H54 (cell line): Measurements from ENCODE around the gene TBCEL.

ENCODE experiments used
- DNase-seq: peaks from one replicate; pipeline ENCODE4 v3.0.0; 2011; ENCODE audit warnings: low spot score, mixed read lengths; ENCODE audit not compliant: insufficient read length
- FAIRE-seq: peaks from 3 replicates; lab custom pipeline; 2011; peaks lifted over from hg19 to GRCh38; lab: Jason Lieb, UNC
- POLR2A ChIP-seq: IDR thresholded peaks from 2 replicates; pipeline ENCODE4 v1.6.1; 2011; ENCODE audit warnings: low read depth, mild to moderate bottlenecking, low read length

Gene TBCEL

DNA sequence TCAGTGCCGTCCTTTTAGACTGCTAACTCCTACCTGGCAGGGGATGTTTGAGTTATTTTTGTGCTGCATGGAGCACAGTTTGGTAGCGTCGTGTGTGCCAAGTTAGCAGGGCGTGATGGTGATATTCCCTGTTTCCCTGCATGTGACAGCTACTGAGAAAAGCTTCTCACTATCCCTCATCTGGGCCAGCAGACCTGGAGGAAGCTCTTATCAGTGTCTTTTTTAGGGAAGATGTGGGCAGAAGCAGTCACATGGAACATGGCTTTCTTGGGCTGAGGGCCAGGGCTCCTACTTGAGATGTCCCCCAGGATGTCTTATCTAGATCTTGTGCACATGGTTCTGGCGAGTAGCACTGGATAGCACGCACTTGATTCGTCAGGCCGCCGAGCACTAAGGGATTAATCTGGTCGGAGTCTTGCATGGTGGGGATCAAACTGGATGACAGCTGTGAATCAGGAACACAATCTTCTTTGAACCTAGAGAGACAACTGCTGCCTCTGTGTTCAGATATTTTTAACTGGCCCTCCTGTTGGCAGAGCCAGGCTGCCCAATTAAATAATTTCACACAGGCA, 110.9 kb downstream of the TBCEL start:
- DNase-seq (no peak), FAIRE-seq (no peak)
- no peak for TF ChIP-seq POLR2A

DNA sequence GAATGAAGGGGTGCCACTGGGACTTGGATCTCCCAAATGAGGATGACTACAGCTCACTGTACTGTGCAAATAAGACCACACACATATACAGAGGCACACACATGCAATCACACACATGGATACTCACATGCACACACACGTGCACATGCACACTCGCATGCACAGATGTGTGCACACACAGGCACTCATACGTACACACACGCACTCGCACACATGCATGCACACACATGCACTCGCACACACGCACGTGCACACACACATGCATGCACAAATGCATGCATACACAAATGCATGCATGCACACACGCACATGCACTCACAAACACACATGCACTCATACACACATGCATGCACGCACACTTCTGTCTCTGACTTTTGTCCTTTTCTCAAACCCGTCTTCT, 113.1 kb downstream of the TBCEL start:
- TF ChIP-seq POLR2A, result no peak
- DNase-seq (no peak), FAIRE-seq (no peak)

DNA sequence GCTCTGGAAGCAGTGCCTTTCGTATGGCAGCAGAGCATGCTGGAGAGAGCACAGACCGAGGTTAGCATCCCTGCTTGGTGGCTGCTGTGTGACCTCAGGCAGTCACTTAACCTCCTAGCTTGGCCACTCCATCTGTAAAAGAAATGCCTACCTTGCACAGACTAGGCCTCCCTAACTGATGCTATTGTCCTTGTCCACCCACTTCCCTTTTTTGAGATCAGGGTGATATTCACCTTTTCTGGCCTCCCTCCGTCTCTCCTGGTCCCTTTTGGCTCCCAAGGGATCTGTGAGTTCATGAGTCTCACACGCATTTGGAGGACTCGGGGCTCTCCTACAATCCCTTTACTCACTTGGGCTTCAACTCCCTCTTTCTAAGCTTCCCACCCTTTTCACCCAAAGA, 114.4 kb downstream of the TBCEL start:
- TF ChIP-seq POLR2A, result no peak
- no peak for FAIRE-seq

DNA sequence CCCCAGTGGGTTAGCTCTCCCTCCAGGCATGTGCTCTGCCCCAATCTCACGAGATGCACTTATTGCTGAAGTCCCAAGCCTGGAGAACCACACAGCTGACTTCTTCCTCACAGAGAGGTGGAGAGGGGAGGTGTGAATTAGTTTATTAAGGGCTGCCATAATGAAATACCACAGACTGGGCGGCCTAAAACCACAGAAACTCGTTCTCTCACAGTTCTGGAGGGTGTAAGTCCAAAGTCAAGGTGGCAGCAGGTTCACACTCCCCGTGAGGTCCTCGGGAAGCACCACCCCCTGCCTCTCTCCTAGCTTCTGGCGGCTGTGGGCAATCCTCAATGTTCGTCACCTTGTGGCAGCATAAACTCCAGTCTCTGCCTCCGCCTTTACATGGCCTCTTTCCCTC, 116.5 kb downstream of the TBCEL start:
- FAIRE-seq, result no peak
- DNase-seq, result no peak
- no peak for TF ChIP-seq POLR2A

More for the DNA sequence above, 114.4 kb downstream of the TBCEL start:
- DNase-seq, result no peak
